Thymus (tissue), 11 donors: ENCODE results near the gene AVEN. TPM values are rescaled to one million over a fixed set of nuclear protein-coding genes. Genes with fewer than 3 reads are reported as not detected.
"Not testable (repeated sequence)": the region's sequence is repeated elsewhere in the genome, so short reads cannot be mapped to it uniquely, and the experiment has no call there.

Experiments used
- DNase-seq, 9 donors: peaks; one replicate each; pipeline ENCODE4 v3.0.0-alpha.2; 2013; ENCODE audit warnings: low spot score in 9 of 9, low read depth in 6 of 9, missing footprints in 1 of 9
- H3K27ac ChIP-seq, 2 donors: one replicate each; pipeline ENCODE4 v1.5.1; 2013; ENCODE audit warnings: control low read depth in 1 of 2, low read depth in 1 of 2, low read length in 1 of 2, mild to moderate bottlenecking in 1 of 2, moderate library complexity in 1 of 2
- H3K27me3 ChIP-seq, 2 donors: one replicate each; pipeline ENCODE4 v1.5.1; 2013; ENCODE audit warnings: low read length in 1 of 2; ENCODE audit not compliant: control insufficient read depth in 2 of 2, insufficient read depth in 1 of 2
- H3K36me3 ChIP-seq, 2 donors: one replicate each; pipeline ENCODE4 v1.5.1; 2013; ENCODE audit warnings: low read length in 1 of 2, mild to moderate bottlenecking in 1 of 2, moderate library complexity in 1 of 2; ENCODE audit not compliant: control insufficient read depth in 2 of 2, insufficient read depth in 2 of 2
- H3K4me1 ChIP-seq, 2 donors: one replicate each; pipeline ENCODE4 v1.5.1; 2013; ENCODE audit warnings: low read length in 2 of 2; ENCODE audit not compliant: control insufficient read depth in 2 of 2, insufficient read depth in 2 of 2
- H3K4me3 ChIP-seq, 2 donors: one replicate each; pipeline ENCODE4 v1.5.1; 2013; ENCODE audit warnings: low read length in 2 of 2, control low read depth in 1 of 2, mild to moderate bottlenecking in 1 of 2
- H3K9me3 ChIP-seq, 2 donors: one replicate each; pipeline ENCODE4 v1.5.1; 2013; ENCODE audit warnings: low read length in 1 of 2, mild to moderate bottlenecking in 1 of 2; ENCODE audit not compliant: control insufficient read depth in 2 of 2, insufficient read depth in 1 of 2
- WGBS: extraction: QIAGEN DNeasy Blood & Tissue Kit; methylation state at CpG from one replicate; pipeline ENCODE4 v1.1.7; 2013; 5-methylcytosine and 5-hydroxymethylcytosine counted together
- polyA plus RNA-seq: library from polyadenylated mRNA; stranded (reverse); fragments of 200-250 nt; gene quantifications from one replicate; pipeline ENCODE4 v1.2.3, GENCODE V29; 2013
- total RNA-seq: library from RNA; stranded (reverse); fragments of 120-200 nt; gene quantifications from one replicate; pipeline ENCODE4 v1.2.4, GENCODE V29; 2013
- donor health status: healthy.

The AVEN gene
- total and polyA plus RNA-seq, 2 donors = 10.9 to 14.2 TPM

DNA sequence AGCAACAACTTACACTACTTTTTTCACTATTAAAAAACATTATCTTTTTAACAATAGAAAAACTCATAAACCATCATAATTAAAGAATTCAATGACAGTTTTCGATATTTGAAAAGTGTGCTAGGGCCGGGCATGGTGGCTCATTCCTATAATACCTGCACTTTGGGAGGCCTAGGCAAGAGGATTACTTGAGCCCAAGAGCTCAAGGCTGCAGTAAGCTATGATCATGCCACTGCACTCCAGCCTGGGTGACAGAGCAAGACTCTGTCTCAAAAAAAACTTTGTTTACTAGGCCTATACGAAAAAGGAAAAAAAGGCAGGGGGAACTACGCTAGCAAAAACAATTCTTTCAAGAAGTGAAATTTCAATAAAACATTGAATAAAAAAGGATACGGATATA lies 28.1 kb downstream of the AVEN start:
- no peak overlapping the region for H3K27ac ChIP-seq
- 96% methylated on average over 5 of the region's 5 CpGs for WGBS
- no peak for DNase-seq
- no peaks in the 10 kb centered on the region for H3K36me3 ChIP-seq
- no peaks in the 10 kb centered on the region for H3K27me3 ChIP-seq
- H3K4me3 ChIP-seq = no peak overlapping the region
- H3K4me1 ChIP-seq = no peaks in the 10 kb centered on the region
- no peaks in the 10 kb centered on the region for H3K9me3 ChIP-seq

DNA sequence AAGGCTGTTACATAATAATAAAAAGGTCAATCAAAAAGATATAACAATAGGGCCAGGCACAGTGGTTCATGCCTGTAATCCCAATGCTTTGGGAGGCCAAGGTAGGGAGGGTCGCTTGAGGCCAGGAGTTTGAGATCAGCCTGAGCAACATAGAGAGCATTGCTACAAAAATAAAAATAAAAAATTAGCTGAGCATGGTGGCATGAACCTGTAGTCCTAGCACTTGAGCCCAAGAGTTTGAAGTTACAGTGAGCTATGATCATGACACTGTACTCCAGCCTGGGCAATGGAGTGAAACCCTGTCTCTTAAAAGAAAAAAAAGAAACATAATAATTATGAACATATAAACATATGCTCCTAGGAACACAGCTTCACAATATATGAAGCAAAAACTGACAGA lies 29.3 kb downstream of the AVEN start:
- Histone ChIP-seq H3K36me3 (no peaks in the 10 kb centered on the region), H3K27me3 (no peaks in the 10 kb centered on the region), H3K9me3 (no peaks in the 10 kb centered on the region), H3K27ac (no peak overlapping the region), H3K4me3 (no peak overlapping the region), H3K4me1 (no peaks in the 10 kb centered on the region)
- WGBS = 100% methylated on average over 1 of the region's 1 CpG
- no peak for DNase-seq

DNA sequence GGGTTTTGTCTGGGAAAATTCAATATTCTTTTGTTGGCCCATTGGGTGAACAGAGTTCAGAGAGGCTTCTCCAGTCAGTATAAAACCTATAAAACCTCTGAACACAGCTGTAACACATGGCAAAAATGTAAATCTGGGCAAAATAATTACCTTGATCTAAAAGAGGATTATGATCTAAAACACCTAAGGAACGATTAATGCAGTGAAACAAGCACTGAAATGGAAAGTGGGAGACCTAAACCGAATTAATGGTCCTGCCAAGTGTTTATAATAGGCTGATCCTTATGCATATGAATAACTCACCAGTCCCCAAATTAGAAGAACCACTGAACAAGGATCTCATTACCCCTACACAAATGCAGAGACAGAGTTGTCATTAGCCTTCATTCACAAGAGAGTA lies 32.6 kb downstream of the AVEN start:
- Histone ChIP-seq H3K4me1 (no peaks in the 10 kb centered on the region), H3K36me3 (no peaks in the 10 kb centered on the region), H3K27me3 (no peaks in the 10 kb centered on the region), H3K9me3 (no peaks in the 10 kb centered on the region), H3K4me3 (no peak overlapping the region), H3K27ac (no peak overlapping the region)
- 96% methylated on average over 2 of the region's 2 CpGs for WGBS
- DNase-seq = no peak

DNA sequence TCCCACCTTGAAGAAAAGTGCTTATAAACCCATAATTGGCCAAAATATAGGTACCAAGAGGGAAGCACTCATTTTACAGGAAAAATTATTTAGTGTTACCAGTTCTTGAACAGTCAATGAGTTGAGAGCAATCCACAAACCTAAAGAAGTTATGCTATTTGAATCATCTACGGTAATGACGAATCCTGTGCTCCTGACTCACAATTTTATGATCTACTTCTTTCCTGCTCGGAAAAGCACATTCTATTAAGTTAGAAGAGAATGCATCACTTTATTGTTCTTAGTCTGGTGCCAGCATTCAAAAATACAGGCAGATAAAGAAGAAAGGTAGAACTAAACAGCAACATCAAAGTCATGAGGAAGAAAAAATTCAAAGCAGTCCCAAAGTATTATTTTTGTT lies 37.5 kb downstream of the AVEN start:
- H3K27me3 ChIP-seq = no peaks in the 10 kb centered on the region
- H3K9me3 ChIP-seq = no peaks in the 10 kb centered on the region
- H3K27ac ChIP-seq = no peak overlapping the region
- WGBS = 64% methylated on average over 3 of the region's 3 CpGs
- no peaks in the 10 kb centered on the region for H3K36me3 ChIP-seq
- H3K4me1 ChIP-seq = no peaks in the 10 kb centered on the region
- no peak overlapping the region for H3K4me3 ChIP-seq
- no peak for DNase-seq

DNA sequence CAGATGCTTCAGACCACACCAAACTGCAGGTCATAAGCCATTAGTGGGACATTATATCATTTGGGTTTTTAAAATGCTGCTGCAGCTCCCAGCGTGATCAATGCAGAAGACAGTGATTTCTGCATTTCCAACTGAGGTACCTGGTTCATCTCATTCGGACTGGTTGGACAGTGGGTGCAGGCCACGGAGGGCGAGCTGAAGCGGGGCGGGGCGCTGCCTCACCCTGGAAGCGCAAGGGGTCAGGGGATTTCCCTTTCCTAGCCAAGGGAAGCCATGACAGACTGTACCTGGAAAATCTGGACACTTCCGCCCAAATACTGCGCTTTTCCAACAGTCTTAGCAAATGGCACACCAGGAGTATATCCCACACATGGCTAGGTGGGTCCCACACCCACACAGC lies 43.3 kb downstream of the AVEN start:
- H3K27ac ChIP-seq, H3K9me3 ChIP-seq, H3K27me3 ChIP-seq, H3K36me3 ChIP-seq, H3K4me3 ChIP-seq, H3K4me1 ChIP-seq, DNase-seq: not testable (repeated sequence)
- WGBS = 98% methylated on average over 10 of the region's 10 CpGs

DNA sequence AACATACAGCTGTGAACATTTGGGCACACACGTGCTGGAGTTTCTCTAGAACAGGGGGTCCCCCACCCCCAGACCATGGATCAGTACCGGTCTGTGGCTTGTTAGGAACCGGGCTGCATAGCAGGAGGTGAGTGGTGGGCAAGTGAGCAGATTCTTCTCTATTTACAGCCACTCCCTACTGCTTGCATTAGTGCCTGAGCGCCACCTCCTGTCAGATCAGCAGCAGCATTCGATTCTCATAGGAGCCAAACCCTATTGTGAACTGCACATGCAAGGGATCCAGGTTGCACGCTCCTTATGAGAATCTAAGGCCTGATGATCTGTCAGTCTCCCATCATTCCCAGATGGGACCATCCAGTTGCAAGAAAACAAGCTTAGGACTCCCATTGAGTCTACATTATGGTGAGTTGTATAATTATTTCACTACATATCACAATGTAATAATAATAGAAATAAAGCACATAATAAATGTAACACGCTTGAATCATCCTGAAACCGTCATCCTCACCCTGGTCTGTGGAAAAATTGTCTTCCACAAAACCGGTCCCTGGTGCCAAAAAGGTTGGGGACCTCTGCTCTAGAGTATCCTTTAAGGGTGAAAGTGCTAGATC lies 44.9 kb downstream of the AVEN start:
- Histone ChIP-seq H3K4me1 (no peaks in the 10 kb centered on the region), H3K27ac (no peak overlapping the region), H3K27me3 (no peaks in the 10 kb centered on the region), H3K4me3 (no peak overlapping the region), H3K36me3 (no peaks in the 10 kb centered on the region), H3K9me3 (no peaks in the 10 kb centered on the region)
- no peak for DNase-seq
- WGBS = 98% methylated on average over 9 of the region's 9 CpGs

DNA sequence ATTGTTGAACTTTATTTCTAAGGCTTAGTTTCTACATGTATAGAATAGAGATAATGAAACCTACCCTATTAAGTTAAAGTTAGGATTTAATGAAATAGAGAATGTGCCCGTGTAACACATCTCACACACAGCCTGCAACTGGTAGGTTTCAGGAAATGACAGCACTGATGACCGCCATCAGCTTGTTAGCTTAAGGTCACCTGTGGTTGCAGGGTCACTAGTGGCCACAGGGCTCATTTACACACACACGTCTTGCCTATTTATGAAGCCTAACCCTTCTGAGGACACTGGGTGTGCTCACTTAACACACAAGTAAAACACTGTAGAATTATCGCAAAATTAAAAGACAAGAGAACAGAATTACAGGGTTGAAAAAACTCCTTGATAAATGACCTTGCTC lies 50.6 kb downstream of the AVEN start:
- no peaks in the 10 kb centered on the region for H3K9me3 ChIP-seq
- DNase-seq = no peak
- WGBS = 99% methylated on average over 4 of the region's 4 CpGs
- H3K36me3 ChIP-seq = no peaks in the 10 kb centered on the region
- H3K4me1 ChIP-seq = no peaks in the 10 kb centered on the region
- H3K27ac ChIP-seq = no peak overlapping the region
- no peak overlapping the region for H3K4me3 ChIP-seq
- H3K27me3 ChIP-seq = no peaks in the 10 kb centered on the region

DNA sequence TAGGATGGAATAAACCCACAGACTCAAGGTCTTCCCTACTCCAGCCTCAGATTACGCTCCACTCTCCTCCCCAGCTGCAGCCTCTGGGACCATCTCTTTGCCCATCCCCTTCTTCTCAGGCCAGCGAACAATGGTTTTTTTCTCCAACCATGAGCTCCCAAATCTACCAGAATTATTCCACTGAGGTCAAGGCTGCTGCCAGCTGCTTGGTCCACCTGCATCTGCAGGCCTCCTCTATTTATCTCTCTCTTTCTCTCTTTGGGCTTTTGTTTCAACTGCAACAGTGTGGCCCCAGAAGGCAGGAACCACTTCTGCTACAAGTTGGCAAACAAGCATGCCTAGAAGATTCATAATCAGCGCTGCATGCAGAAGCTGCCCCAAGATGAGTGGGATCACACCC lies 51.6 kb downstream of the AVEN start:
- WGBS = 98% methylated on average over 3 of the region's 3 CpGs
- Histone ChIP-seq H3K27me3 (no peaks in the 10 kb centered on the region), H3K4me1 (no peaks in the 10 kb centered on the region), H3K27ac (no peak overlapping the region), H3K36me3 (no peaks in the 10 kb centered on the region), H3K9me3 (no peaks in the 10 kb centered on the region), H3K4me3 (no peak overlapping the region)
- DNase-seq = no peak

DNA sequence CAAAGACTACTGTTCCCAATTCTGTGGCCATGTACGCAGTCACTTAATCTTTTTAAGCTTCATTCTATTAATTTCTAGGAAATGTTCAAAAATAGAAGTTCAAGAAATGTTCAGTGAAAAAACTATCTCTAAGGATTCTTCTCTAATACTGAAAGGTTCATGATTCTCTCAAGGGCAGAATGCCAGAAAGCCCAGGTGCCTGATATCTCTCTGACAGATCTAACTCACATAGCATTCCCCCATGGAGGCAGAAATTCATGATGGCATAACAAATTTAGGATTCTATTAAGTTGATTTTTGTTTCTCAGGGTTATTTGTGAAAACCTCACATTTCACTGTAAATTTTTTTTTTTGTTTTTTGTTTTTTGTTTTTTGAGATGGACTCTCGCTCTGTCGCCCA lies 53.3 kb downstream of the AVEN start:
- Histone ChIP-seq H3K27me3 (no peaks in the 10 kb centered on the region), H3K4me1 (no peaks in the 10 kb centered on the region), H3K4me3 (no peak overlapping the region), H3K27ac (no peak overlapping the region), H3K9me3 (no peaks in the 10 kb centered on the region), H3K36me3 (no peaks in the 10 kb centered on the region)
- DNase-seq = no peak
- WGBS = 63% methylated on average over 3 of the region's 3 CpGs

DNA sequence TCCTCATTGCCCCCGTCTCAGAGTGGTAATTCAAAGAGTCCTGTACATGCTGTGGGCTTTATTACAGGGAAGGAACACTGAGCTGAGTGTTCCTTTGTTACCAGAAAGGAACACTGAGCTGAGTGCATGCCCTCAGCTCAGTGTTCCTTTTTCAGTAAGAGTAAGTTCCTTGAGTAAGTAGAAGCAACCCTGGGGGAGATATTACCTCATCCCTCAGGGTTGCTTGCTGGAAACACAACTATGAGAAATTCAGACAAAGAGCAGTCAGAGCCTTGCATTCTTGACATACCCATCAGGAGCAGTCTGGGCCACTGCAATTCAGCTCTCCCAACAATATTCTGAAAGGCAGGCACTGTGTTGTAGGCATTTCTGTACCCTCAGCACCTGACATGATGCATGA lies 53.7 kb downstream of the AVEN start:
- Histone ChIP-seq H3K36me3 (no peaks in the 10 kb centered on the region), H3K4me3 (no peak overlapping the region), H3K9me3 (no peaks in the 10 kb centered on the region), H3K27me3 (no peaks in the 10 kb centered on the region), H3K27ac (no peak overlapping the region), H3K4me1 (no peaks in the 10 kb centered on the region)
- DNase-seq = no peak
- 81% methylated on average over 1 of the region's 1 CpG for WGBS
